ENCODE measurements around the gene GAL3ST2.
"Not testable (repeated sequence)": the region's sequence is repeated elsewhere in the genome, so short reads cannot be mapped to it uniquely, and the experiment has no call there.

The GAL3ST2 gene

DNA sequence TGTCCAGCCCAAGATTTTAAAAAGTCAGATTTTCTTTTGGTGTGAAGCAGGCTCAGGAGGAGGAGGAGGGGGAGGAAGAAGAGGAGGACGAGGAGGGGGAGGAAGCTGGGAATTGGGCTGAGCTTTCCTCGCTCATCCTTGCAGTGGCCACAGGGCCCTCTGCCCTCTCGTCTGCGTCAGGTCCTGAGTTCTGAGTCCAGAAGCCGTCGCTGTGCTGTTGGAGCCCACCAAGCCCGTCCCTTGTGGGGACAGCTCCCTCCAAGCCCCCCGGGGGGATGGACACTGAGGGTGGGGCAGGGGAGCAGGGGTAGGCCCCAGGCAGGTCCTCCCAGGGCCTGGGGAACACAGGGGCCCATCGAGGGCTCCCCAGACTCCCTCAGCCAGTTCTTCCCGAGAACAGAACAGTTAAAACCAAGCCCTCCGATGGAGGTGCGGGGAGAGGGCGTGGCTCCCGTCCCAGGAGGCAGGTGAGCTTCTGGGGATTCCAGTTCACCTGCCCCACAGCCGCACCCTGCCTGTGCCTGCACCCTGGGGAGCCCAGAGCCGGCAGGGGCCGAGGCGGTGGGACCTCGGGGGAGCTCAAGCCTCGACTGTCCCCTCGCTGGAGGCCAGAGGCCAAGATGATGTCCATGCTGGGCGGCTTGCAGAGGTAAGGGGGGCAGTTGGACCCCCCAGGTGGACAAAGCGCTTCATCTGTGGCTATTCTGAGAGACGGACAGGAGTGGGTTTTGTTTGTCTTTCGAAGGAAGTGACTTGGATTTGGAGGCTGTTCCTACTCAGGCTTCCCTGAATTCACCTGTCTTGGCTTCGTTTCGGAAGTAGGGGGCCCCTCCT, at the start of gene GAL3ST2:
Gene GAL3ST2 (plus strand): TSS at position 487 of the 834 bp plus-strand sequence. CDS start 134 bp downstream, at position 621.
- DNase-seq (ENCODE audit: low read depth in 2 of 2), result no peak

DNA sequence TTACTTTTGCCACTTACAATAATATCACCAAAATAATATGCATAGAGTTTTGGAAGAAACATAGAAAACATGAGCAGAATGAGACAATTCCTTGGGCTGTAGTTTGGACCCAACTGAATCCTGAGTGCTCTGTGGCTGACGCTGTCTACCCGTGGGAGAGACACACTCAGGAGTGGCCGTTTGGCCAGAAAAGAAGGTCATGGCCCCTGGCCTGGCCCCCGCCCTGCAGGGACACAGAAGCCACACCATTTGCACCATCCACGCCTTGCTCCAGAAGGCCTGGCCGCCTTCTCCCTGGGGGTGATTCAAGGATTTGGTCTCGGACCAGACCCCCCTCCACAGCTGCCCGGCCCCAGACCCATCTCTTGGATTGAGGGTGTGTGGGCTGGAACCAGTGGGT, 48.6 kb upstream of the GAL3ST2 start:
- no peak for DNase-seq (ENCODE audit: low read depth in 2 of 2)

DNA sequence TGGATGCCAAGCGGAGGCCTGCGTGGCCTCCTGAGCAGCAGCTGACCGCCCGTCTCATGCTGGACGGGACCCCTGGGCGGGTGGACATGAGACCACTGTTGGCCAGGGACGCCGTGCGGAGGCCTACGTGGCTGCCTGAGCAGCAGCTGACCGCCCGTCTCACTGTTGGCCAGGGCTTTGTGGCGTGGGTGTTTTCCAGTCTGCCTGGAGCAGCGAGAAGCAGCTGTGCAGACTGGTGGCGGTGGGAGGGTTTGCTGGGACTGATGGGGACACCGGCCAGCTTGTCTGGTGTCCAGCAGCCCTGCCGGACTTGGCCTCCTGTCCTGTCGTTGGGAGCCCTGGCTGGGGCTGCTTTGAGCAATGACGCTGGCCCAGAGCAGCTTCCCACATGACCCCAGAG, 48.0 kb upstream of the GAL3ST2 start:
- no peak for DNase-seq (ENCODE audit: low read depth in 2 of 2)

DNA sequence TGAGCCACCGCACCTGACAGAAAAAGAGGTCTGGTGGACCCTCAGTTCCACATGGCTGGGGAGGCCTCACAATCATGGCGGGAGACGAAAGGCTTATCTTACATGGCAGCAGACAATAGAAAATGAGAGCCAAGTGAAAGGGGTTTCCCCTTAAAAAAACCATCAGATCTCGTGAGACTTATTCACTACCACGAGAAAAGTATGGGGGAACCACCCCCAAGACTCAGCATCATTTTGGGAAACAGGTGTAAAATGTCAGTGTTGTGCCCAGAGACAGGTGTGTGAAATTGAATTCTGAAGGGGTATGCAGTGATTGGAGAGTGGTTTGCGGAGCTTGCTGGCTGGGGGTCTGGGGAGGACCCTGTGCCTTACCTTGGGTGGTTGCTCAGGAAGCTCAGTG, 46.8 kb upstream of the GAL3ST2 start:
- no peak for DNase-seq (ENCODE audit: low read depth in 2 of 2)

DNA sequence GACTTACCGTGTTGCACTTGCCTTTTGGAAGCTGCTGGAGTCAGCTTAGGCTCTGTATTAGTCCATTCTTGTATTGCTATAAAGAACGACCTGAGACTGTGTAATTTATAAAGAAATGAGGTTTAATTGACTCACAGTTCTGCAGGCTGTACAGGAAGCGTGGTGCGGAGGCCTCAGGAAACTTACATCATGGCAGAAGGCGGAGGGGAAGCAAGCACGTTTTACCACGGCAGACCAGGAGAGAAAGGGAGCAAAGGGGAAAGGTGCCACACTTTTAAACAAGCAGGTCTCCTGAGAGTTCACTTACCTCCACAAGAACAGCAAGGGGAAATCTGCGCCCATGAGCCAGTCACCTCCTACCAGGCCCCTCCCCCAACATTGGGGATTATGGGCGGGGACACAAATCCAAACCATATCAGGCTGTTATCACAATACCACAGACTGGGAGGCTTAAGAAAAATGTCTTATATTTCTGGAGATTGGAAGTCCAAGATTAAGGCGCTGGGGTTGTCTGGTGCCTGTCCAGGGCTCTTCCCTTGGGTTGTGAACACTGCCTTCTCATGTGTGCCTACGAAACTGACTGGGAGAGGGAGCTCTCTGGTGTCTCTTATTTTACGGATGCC, 45.8 kb upstream of the GAL3ST2 start:
- DNase-seq (ENCODE audit: low read depth in 2 of 2), result no peak

DNA sequence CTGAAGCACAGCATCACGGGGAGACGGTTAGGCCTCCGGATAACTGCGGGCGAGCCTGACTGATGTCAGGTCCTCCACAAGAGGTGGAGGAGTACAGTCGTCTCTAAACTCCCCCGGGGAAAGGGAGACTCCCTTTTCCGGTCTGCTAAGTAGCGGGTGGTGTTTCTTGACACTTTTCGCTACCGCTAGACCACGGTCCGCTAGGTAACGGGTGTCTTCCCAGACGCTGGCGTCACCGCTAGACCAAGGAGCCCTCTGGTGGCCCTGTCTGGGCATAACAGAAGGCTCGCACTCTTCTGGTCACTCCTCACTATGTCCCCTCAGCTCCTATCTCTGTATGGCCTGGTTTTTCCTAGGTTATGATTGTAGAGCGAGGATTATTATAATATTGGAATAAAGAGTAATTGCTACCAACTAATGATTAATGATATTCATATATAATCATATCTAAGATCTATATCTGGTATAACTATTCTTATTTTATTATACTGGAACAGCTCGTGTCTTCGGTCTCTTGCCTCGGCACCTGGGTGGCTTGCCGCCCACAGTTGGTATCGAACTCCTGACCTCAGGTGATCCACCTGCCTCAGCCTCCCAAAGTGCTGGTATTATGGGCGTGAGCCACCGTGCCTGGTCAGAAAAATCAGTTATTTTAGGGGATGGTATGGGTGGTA, 44.0 kb upstream of the GAL3ST2 start:
- peak; percentile 43 to 69 for DNase-seq (ENCODE audit: low read depth in 2 of 2)

DNA sequence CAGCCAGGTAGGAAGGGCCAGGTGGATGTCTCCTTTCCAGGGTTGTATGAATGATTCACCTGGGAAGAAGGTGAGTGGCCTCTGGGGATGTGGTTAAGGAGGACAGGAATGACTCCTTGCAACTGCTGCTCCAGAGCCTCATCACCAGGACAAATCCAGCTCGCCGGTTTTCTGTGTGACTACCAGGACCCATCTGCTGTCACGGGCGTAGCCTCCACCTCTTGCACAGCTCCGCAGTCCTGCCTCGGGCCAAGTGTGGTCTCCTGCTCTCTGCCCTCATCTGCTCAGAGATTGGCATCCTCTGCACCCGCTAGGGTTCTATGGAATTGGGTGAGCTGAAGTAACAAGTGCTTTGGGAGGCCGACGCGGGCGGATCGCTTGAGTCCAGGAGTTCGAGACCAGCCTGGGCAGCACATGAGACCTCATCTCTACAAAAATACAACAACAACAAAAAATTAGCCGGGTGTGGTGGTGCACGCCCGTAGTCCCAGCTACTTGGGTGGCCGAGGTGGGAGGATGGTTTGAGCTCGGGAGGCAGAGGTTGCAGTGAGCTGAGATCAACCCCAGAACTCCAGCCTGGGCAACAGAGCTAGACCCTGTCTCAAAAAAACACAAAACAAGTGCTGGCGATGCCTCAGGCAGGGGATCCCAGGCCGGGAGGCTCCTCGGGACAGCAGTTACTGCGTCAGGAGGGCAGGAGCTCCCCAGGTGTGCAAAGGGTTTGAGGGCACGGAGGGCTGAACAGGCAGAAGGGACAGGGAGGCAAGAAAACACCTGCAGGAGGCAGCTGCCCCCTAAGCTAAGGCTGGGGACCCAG, 43.0 kb upstream of the GAL3ST2 start:
- DNase-seq (ENCODE audit: low read depth in 2 of 2), result no peak

DNA sequence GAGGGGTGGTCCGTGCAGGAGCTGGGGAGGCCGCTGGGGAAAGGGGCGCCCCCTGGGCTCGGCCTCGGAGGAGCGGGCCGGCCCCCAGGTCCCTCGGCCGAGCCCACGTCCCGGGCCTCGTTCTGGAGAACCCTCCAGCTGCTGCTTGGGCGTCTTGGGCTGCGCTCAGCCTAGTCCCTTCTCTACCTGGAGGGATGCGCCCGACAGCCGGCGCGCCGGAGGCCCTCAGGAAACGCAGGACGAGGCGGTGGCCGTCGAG, 42.5 kb upstream of the GAL3ST2 start:
- DNase-seq (ENCODE audit: low read depth in 2 of 2), result no peak

DNA sequence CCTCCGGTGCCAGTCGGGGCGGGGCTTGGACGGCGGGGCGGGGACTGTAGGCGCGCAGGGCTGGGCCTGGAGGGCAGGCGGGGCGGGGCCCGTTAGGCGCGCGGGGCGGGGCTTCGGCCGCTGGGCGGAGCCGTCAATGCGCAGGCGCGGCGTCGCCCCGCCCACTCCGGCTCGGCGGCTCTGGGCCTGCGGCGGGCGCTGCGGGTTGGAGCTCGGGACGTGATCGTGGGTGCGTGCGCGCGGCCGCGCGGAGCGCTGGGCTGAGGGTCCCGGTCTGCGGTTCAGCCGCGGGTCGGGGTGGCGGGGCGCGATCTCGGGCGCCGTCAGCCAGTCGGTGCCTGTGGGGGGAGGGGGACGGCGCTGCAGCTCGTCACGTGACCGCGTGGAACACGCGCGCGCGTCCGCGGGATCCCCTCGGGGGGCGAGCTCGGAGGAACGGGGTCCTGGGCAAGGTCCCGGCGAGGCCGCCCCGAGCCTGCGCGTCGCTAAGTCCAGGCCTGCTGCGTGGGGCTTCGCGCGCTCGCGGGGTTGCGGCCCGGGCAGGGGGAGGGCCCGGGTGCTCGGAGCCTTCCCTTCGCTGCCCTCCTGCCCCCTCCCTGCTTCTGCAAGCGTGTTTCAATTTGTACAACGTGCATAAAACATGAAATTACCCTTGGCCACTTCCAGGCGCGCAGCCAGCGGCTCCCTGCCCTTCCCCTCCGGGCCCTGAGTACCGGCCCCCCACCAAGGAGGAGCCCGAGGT, 42.0 kb upstream of the GAL3ST2 start, which contains the start of gene D2HGDH:
Gene D2HGDH (plus strand): TSS at position 164 of the 742 bp plus-strand sequence. CDS start 595 bp downstream, outside the sequence.
- DNase-seq (ENCODE audit: low read depth in 2 of 2), result peak; percentile 82 to 95

DNA sequence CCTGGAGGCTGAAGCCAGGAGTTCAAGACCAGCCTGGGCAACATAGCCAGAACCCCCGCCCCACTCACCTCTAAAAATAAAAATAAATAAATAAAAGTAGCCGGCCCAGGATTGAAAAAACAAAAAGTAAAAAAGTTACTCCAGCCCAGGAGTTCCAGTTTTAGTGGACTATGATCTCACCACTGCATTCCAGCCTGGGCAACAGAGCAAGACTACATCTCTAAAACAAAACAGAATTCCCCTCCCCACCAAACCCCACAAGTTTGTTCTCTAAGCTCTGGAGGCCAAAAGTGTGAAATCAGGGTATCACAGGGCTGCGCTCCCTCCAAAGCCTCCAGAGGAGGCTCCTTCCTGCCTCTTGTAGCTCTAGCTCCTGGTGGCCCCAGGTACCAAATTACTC, 40.5 kb upstream of the GAL3ST2 start:
- no peak for DNase-seq (ENCODE audit: low read depth in 2 of 2)

DNA sequence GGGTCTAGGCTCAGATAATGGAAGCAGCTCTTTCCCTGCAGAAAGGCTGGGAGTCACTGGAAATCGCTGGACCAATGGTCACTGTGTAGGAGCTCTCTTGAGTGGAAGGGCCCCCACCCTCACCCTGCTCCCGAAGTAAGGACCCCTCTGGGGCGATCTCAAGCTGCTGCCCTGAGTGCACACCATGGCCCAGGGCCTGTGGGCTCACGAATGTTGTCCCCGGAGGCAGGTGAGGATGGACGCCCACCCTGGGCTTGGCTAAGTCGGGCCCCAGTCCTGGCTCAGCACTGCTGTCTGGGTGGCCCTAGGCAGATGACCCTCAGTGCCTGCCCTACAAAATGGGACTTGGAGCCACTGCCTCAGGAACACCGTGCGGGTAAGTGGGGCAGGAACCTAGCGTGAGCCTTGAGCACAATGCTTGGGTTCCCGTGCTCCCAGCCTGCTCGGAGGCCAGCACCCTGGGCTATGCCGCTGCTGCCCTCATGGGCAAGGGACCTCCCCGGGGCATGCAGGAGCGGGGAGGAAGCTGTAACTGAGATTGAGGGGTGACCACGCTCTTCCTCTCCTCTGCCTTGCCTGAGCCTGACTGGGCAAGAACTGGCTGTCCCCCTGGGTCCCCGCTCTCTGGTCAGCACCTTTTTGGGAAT, 38.5 kb upstream of the GAL3ST2 start:
- no peak for DNase-seq (ENCODE audit: low read depth in 2 of 2)

DNA sequence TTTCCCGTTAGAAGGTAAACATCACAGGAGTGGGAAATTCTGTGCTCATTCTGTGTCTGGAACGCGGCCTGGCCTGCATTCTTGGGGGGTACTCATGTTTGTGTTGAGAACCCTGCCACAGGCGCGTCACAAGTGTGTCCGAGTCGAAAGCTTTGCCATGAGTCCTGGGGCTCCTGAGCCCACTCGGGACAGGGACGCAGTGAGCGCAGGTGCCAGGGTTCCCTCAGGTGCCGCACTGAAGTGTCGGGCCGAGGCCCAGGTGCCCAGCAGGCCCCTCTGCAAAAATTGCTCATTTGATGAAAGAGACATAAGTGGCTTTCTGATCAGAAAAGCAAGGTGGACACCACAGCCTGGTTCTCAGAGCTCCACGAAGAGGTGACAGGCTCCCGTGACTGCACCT, 37.4 kb upstream of the GAL3ST2 start:
- DNase-seq (ENCODE audit: low read depth in 2 of 2), result no peak

DNA sequence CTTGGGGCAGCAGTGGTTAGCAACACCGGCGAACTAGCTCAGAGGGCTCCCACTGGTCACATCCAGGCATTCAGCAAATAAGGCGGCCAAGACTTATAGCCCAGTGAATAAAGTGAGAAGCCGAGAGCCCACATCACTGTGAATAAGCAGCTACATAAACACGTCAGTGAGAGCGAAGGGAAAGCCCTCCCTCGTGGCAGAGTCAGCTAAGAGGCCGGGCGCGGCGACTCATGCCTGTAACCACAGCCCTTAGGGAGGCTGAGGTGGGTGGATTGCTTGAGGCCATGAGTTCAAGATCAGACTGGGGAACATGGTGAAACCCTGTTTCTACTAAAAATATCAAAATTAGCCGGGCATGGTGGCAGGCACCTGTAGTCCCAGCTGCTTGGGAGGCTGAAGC, 37.0 kb upstream of the GAL3ST2 start:
- DNase-seq (ENCODE audit: low read depth in 2 of 2), result peak; percentile 49 to 56

DNA sequence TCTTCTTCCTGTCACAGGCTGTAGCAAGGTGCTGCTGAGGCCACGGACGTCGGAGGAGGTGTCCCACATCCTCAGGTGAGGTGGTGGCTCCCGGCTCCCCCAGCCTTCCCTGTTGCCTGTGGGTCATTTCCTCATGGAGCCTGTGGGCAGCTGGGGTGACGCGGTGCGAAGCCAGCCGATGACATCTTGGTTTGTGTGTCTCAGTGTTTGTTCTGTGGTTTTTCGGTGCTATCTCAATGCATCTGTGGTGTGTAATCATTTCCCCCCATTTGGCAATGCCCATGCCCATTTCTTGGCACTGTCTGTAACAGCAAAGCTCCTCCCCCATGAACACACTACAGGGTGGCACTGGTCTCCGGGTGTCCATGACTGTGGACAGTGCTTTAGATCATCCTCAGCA, 35.6 kb upstream of the GAL3ST2 start:
- DNase-seq (ENCODE audit: low read depth in 2 of 2), result no peak

DNA sequence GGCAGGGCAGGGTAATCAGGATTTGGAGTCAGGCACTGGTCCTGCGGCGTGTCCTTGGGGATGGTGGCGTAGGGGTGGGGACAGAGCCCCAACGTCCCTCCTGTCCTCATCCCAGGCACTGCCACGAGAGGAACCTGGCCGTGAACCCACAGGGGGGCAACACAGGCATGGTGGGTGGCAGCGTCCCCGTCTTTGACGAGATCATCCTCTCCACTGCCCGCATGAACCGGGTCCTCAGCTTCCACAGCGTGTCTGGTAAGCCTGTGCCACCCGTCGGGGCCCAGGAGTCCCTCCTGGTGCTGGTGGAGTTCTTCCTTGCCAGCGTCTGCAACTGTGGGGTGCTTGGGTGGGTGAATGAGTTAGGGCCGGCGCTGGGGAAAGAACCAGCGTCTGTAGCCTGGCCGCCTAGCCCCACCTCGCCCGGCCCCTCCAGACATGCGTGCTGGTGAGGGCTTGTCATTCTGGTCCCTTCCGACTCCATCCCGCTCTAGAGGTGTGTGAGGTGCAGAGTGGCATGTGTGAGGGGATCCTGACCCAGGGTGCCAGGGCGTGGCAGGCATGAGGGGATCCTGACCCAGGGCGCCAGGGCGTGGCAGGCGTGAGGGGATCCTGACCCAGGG, 34.2 kb upstream of the GAL3ST2 start:
- DNase-seq (ENCODE audit: low read depth in 2 of 2), result no peak

DNA sequence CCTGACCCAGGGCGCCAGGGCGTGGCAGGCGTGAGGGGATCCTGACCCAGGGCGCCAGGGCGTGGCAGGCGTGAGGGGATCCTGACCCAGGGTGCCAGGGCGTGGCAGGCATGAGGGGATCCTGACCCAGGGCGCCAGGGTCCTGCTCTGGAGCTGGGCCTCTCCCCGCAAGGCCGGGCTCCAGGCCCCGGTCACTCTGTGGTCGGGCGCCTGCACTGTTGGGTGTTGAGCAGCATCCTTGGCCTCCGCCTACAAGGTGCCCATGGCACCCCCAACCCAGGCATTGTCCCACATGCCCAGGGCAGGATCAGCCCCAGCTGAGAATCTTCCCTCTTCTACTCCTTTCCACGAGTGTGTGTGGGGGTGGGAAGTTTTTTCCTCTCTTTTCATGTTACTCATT, 33.6 kb upstream of the GAL3ST2 start:
- not testable (repeated sequence) for DNase-seq (ENCODE audit: low read depth in 2 of 2)

DNA sequence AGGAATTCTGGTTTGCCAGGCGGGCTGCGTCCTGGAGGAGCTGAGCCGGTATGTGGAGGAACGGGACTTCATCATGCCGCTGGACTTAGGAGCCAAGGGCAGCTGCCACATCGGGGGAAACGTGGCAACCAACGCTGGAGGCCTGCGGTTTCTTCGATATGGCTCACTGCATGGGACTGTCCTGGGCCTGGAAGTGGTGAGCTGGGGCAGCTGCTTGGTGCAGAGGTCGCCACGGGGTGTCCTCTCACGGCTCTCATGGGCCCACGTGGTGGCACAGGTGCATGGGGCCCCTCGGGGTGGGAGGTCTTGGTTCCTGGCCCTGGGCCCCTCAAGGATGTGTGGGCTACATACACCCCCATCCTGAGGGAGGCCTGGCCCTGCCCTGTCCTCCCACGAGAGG, 33.0 kb upstream of the GAL3ST2 start:
- no peak for DNase-seq (ENCODE audit: low read depth in 2 of 2)

DNA sequence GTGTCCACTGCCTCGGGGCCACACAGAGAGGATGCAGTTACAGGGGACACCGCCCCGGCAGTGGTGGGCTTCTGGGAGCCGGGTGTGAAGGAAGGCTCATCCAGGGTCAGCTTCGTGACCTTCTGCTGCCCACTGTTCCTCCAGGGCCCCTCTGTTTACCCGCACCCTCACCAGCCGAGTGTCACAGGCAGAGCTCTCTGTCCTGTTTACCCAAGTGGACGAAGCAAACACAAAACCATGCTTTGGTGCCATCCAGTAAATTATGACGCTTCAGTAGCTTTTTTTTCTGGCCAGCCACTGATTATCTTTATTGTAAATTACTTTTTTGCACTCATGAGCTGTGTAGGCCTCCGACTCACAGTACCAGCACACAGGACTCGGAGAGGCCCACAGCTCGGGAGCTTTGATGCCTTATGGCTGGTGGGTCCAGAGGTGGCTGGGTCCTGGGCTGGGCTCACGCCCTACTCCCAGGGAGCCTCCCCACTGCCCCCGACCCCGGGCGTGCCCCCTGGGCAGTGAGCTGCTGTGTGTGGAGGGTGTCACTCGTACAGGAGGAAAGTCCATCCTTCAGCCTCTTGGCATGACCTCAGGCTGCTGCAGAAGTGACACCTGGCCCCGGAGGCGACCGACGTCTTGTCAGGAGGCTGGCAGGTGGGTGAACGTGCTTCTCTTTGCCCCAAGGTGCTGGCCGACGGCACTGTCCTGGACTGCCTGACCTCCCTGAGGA, 32.4 kb upstream of the GAL3ST2 start:
- no peak for DNase-seq (ENCODE audit: low read depth in 2 of 2)

DNA sequence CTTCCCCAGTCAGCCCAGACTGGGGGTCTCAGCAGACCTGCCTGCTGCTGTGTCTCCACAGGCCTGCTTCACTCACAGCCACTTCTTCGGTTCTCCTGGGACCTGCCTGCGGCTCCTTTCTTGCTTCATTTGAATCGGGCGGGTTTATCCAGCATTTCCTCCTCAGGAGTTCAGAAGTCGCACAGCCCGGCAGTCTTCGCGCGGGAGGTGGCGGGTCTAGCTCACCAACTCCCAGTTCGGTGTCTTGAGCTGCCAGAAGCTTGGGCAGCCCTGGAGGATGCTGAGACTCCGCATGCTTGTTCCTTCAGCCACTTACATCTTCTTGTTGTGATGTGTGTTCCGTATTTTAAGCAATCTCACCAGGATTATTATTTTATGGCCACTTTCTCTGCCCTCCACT, 31.3 kb upstream of the GAL3ST2 start:
- no peak for DNase-seq (ENCODE audit: low read depth in 2 of 2)

DNA sequence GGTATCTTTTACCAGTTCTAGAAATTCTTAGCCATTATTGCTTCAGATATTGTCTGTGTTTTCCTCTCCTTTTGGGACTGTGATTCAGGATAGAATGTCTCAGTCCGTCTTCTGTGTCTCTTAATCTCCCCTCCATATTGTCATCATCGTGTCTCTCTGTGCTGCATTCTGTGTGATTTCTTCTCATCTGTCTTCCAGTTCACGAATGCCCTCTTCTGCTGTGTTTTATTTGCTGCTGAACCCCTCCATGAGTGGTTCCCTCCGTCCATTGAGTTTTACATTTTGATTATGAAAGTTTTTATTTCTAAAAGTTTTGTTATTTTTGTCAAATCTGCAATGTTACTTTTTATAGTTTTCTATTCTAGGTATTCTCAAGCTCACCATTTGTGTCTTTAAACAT, 30.5 kb upstream of the GAL3ST2 start:
- no peak for DNase-seq (ENCODE audit: low read depth in 2 of 2)

Measured in stimulated activated CD4-positive, alpha-beta T cell treated with anti-CD3 and anti-CD28 coated beads, Interleukin-12 subunit alpha, Interleukin-12 subunit beta, amount 100 ng/mL, for 24 hours (primary cell).